Measurements from ENCODE around the gene NKD2. TPM values are rescaled to one million over a fixed set of nuclear protein-coding genes. Genes with fewer than 3 reads are reported as not detected.

The NKD2 gene
- polyA plus RNA-seq, 2 of the 4 experiments (the other 2 are of a cell fraction), result 1.2 to 4.2 TPM

- ChIA-PET POLR2A (no interaction called here), CTCF (interaction anchor here (1.3 to 3.5 kb wide), 5 partner anchors 9 to 139 kb away, joined by 4 to 14 read pairs (median 5); no protein-coding TSS in a partner anchor)
- no peak for FAIRE-seq
- Histone ChIP-seq H3K9me3 (no peaks in the 10 kb centered on the region), H3K4me3 (no peak overlapping the region), H3K4me2 (no peak overlapping the region), H3K4me1 (no peaks in the 10 kb centered on the region), H3K27ac (no peak overlapping the region)
- no peak for DNase-seq (ENCODE audit: low read depth in 1 of 2, low spot score in 1 of 2)
- TF ChIP-seq NPAS2 (CRISPR knock-in tag; IDR thresholded peaks at IDR 0.05; ENCODE audit: borderline replicate concordance), result no peak
- TF ChIP-seq CTCF (IDR thresholded peaks at IDR 0.05), result no peak
- no peak for TF ChIP-seq TFCP2L1 (CRISPR knock-in tag; IDR thresholded peaks at IDR 0.05)
- TF ChIP-seq REST (IDR thresholded peaks at IDR 0.05), result no peak
- no peak for TF ChIP-seq ATOH8 (CRISPR knock-in tag; IDR thresholded peaks at IDR 0.05; ENCODE audit: low read depth)
- TF ChIP-seq EHMT2 (IDR thresholded peaks at IDR 0.05; ENCODE audit: low read depth), result no peak
- no peak for TF ChIP-seq HOXB5 (CRISPR knock-in tag; IDR thresholded peaks at IDR 0.05)
- no peak for TF ChIP-seq EP300 (IDR thresholded peaks at IDR 0.05)
- no peak for TF ChIP-seq MAFK (IDR thresholded peaks at IDR 0.05; ENCODE audit: partially characterized antibody)
- TF ChIP-seq JUNB (IDR thresholded peaks at IDR 0.05), result no peak
- no peak for TF ChIP-seq ZFP36 (IDR thresholded peaks at IDR 0.05; ENCODE audit: borderline replicate concordance, partially characterized antibody)
- no peak for TF ChIP-seq RFX5 (IDR thresholded peaks at IDR 0.05)
- no peak for TF ChIP-seq EHF (CRISPR knock-in tag; IDR thresholded peaks at IDR 0.05)
- TF ChIP-seq ZNF302 (CRISPR knock-in tag; IDR thresholded peaks at IDR 0.05), result no peak
- no peak for TF ChIP-seq CHD2 (IDR thresholded peaks at IDR 0.05; ENCODE audit: low read length, partially characterized antibody)
- no peak for TF ChIP-seq ESRRA (IDR thresholded peaks at IDR 0.05; ENCODE audit: borderline replicate concordance, low read length)
- no peak for ATAC-seq
- WGBS (ENCODE audit: missing lambda C conversion rate), result 74% methylated on average over 19 of the region's 26 CpGs
These were observed 20.1 kb downstream of the NKD2 start for GRCh38 chr5:1028481-1029281.

- CTCF ChIA-PET, result interaction anchor here (0.7 to 3.5 kb wide), 6 partner anchors 9 to 376 kb away, joined by 3 to 14 read pairs (median 5); no protein-coding TSS in a partner anchor
These were observed 20.8 kb downstream of the NKD2 start for GRCh38 chr5:1029282-1029944.

More at GRCh38 chr5:1029282-1029944, 20.8 kb downstream of the NKD2 start:
- H3K4me2 ChIP-seq, result no peak overlapping the region
- no peak overlapping the region for H3K4me3 ChIP-seq
- H3K4me1 ChIP-seq, result no peaks in the 10 kb centered on the region
- no peak overlapping the region for H3K27ac ChIP-seq
- DNase-seq (ENCODE audit: low read depth in 1 of 2, low spot score in 1 of 2) (no peak), FAIRE-seq (no peak), ATAC-seq (no peak)
- TF ChIP-seq HES2 (IDR thresholded peaks at IDR 0.05), result no peak
- TF ChIP-seq ZSCAN20 (CRISPR knock-in tag; IDR thresholded peaks at IDR 0.05), result no peak
- no peak for TF ChIP-seq FOXS1 (CRISPR knock-in tag; IDR thresholded peaks at IDR 0.05)
- TF ChIP-seq HDAC2 (IDR thresholded peaks at IDR 0.05), result no peak
- 86% methylated on average over 22 of the region's 24 CpGs for WGBS (ENCODE audit: missing lambda C conversion rate)
- POLR2A ChIA-PET, result no interaction called here
- H3K9me3 ChIP-seq, result no peaks in the 10 kb centered on the region

Data from A549 (cell line).